Neural cell (in vitro differentiated cells): ENCODE measurements around the gene ELP4. TPM values are rescaled to one million over a fixed set of nuclear protein-coding genes. Genes with fewer than 3 reads are reported as not detected.

Experiments
- H2AFZ ChIP-seq: fragments of 200-600, 300-800 bp; sonication (generic), shearing (Covaris generic); 2 replicates; pipeline ENCODE4 v1.6.0; 2014; ENCODE audit warnings: low read depth, mild to moderate bottlenecking, antibody characterized with exemption, low read length, moderate library complexity
- H3F3A ChIP-seq: fragments of 200-600 bp; shearing (Covaris generic); 2 replicates; pipeline ENCODE4 v1.6.1; 2016; ENCODE audit warnings: mild to moderate bottlenecking, moderate library complexity, mixed read lengths, antibody characterized with exemption, low read length; ENCODE audit not compliant: insufficient read depth, poor library complexity, severe bottlenecking
- H3K27ac ChIP-seq: fragments of 200-600, 300-800 bp; sonication (generic), shearing (Covaris generic); 2 replicates; pipeline ENCODE4 v1.5.1; 2014; ENCODE audit warnings: mild to moderate bottlenecking, low read length, moderate library complexity
- H3K27me3 ChIP-seq: fragments of 300-800, 200-600 bp; sonication (generic), shearing (Covaris generic); 2 replicates; pipeline ENCODE4 v1.6.0; 2014; ENCODE audit warnings: mild to moderate bottlenecking, low read depth, low read length, moderate library complexity; ENCODE audit not compliant: insufficient read depth
- H3K36me3 ChIP-seq: fragments of 300-800, 200-600 bp; sonication (generic), shearing (Covaris generic); 2 replicates; pipeline ENCODE4 v1.5.1; 2014; ENCODE audit warnings: mild to moderate bottlenecking, antibody characterized with exemption, low read length, moderate library complexity; ENCODE audit not compliant: insufficient read depth
- H3K4me2 ChIP-seq: fragments of 300-800, 200-600 bp; sonication (generic), shearing (Covaris generic); 2 replicates; pipeline ENCODE4 v1.6.0; 2014; ENCODE audit warnings: mild to moderate bottlenecking, low read length
- H3K4me3 ChIP-seq: fragments of 300-800, 200-600 bp; sonication (generic), shearing (Covaris generic); 2 replicates; pipeline ENCODE4 v1.5.1; 2014; ENCODE audit warnings: mild to moderate bottlenecking, low read length, moderate library complexity
- H3K79me2 ChIP-seq: fragments of 200-600 bp; shearing (Covaris generic); replicated peaks from 2 replicates; pipeline ENCODE4 v1.6.0; 2014; ENCODE audit warnings: mild to moderate bottlenecking, low read length, moderate library complexity; ENCODE audit not compliant: insufficient read depth
- H3K9ac ChIP-seq: fragments of 300-800, 200-600 bp; sonication (generic), shearing (Covaris generic); 2 replicates; pipeline ENCODE4 v1.6.1; 2016; ENCODE audit warnings: mild to moderate bottlenecking, low read length, mixed read lengths
- H3K9me2 ChIP-seq: fragments of 200-600 bp; shearing (Covaris generic); 2 replicates; pipeline ENCODE4 v1.6.1; 2016; ENCODE audit warnings: mild to moderate bottlenecking, low read length, mixed read lengths; ENCODE audit not compliant: insufficient read depth
- H3K9me3 ChIP-seq: fragments of 200-600, 300-800 bp; sonication (generic), shearing (Covaris generic); 2 replicates; pipeline ENCODE4 v1.6.1; 2016; ENCODE audit warnings: mild to moderate bottlenecking, mixed run types, low read length, moderate library complexity, mixed read lengths
- H4K20me1 ChIP-seq: fragments of 200-600 bp; shearing (Covaris generic); 2 replicates; pipeline ENCODE4 v1.6.1; 2016; ENCODE audit warnings: mild to moderate bottlenecking, mixed run types; ENCODE audit not compliant: insufficient read depth
- EP300 ChIP-seq: fragments of 450-650 bp; conservative IDR thresholded peaks from 2 replicates; pipeline ENCODE4 v1.6.1; 2014; ENCODE audit warnings: antibody characterized with exemption, mild to moderate bottlenecking, moderate library complexity; ENCODE audit not compliant: poor library complexity, severe bottlenecking
- EZH2 ChIP-seq: fragments of 200-600, 300-800 bp; shearing (Covaris generic), sonication (generic); IDR thresholded peaks from 2 replicates; pipeline ENCODE4 v1.6.1; 2014; ENCODE audit warnings: antibody characterized with exemption, low read length, borderline replicate concordance, mild to moderate bottlenecking; ENCODE audit not compliant: insufficient read depth, poor library complexity, severe bottlenecking
- MXI1 ChIP-seq: fragments of 450-650 bp; conservative IDR thresholded peaks from 2 replicates; pipeline ENCODE4 v1.6.1; 2014; ENCODE audit warnings: antibody characterized with exemption, mild to moderate bottlenecking; ENCODE audit not compliant: poor library complexity, severe bottlenecking
- POLR2AphosphoS5 ChIP-seq: IDR thresholded peaks from 2 replicates; pipeline ENCODE4 v1.6.1; 2012
- RAD21 ChIP-seq: fragments of 450-650 bp; conservative IDR thresholded peaks from 2 replicates; pipeline ENCODE4 v1.6.1; 2014; ENCODE audit warnings: antibody characterized with exemption, mild to moderate bottlenecking, moderate library complexity
- SMC3 ChIP-seq: fragments of 450-650 bp; conservative IDR thresholded peaks from 2 replicates; pipeline ENCODE4 v1.6.1; 2014; ENCODE audit warnings: antibody characterized with exemption, mild to moderate bottlenecking, moderate library complexity; ENCODE audit not compliant: poor library complexity
- TAF1 ChIP-seq: IDR thresholded peaks from 2 replicates; pipeline ENCODE4 v1.6.1; 2012; ENCODE audit warnings: low read depth
- polyA plus RNA-seq: library from polyadenylated mRNA; depleted of rRNA; stranded (reverse); fragments of >200 nt; gene quantifications from 2 replicates; pipeline ENCODE4 v1.2.3, GENCODE V29; 2014
- TF ChIP-seq, protein P1 (sequence below): IDR thresholded peaks from 2 replicates; pipeline ENCODE4 v1.6.1; 2012; ENCODE audit warnings: borderline replicate concordance
- TF ChIP-seq, protein P2 (sequence below): fragments of 450-650 bp; IDR thresholded peaks from 2 replicates; pipeline ENCODE4 v1.5.1; 2014; ENCODE audit warnings: antibody characterized with exemption, mild to moderate bottlenecking, moderate library complexity; ENCODE audit not compliant: poor library complexity, severe bottlenecking

ELP4 gene
- polyA plus RNA-seq, 1 donor from 2014 or later = 30.4 TPM

DNA sequence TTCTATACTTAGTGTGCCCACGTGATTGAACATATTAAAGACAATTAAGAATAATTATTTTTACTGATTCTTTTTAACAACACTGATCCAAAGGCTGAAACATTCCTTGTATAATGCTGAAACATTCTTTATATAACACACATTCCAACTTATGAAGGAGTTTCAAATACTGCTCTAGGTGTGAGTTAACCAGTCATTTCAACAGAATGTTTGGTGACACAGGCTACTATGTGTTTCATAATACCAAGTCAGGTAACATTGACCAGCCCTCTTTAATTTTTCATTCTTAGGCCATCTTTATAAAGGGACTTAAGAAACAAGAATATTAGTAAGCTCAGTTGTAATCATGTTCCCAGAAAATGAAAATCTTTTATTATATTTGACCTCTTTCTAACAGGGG, 136.6 kb downstream of the ELP4 start:
- H3K36me3 ChIP-seq = no peaks in the 10 kb centered on the region
- no peak overlapping the region for H3K27ac ChIP-seq
- no peaks in the 10 kb centered on the region for H4K20me1 ChIP-seq
- H3K27me3 ChIP-seq = no peaks in the 10 kb centered on the region
- no peak overlapping the region for H2AFZ ChIP-seq
- H3K9ac ChIP-seq = no peak overlapping the region
- H3K9me3 ChIP-seq = no peaks in the 10 kb centered on the region
- H3K4me2 ChIP-seq = no peak overlapping the region
- no peaks in the 10 kb centered on the region for H3K9me2 ChIP-seq
- H3K4me3 ChIP-seq = no peak overlapping the region
- H3K79me2 ChIP-seq = no peaks in the 10 kb centered on the region
- TF ChIP-seq SMC3 (no peak), MXI1 (no peak), POLR2AphosphoS5 (no peak), EP300 (no peak), TAF1 (no peak)
- TF ChIP-seq, protein P1, sequence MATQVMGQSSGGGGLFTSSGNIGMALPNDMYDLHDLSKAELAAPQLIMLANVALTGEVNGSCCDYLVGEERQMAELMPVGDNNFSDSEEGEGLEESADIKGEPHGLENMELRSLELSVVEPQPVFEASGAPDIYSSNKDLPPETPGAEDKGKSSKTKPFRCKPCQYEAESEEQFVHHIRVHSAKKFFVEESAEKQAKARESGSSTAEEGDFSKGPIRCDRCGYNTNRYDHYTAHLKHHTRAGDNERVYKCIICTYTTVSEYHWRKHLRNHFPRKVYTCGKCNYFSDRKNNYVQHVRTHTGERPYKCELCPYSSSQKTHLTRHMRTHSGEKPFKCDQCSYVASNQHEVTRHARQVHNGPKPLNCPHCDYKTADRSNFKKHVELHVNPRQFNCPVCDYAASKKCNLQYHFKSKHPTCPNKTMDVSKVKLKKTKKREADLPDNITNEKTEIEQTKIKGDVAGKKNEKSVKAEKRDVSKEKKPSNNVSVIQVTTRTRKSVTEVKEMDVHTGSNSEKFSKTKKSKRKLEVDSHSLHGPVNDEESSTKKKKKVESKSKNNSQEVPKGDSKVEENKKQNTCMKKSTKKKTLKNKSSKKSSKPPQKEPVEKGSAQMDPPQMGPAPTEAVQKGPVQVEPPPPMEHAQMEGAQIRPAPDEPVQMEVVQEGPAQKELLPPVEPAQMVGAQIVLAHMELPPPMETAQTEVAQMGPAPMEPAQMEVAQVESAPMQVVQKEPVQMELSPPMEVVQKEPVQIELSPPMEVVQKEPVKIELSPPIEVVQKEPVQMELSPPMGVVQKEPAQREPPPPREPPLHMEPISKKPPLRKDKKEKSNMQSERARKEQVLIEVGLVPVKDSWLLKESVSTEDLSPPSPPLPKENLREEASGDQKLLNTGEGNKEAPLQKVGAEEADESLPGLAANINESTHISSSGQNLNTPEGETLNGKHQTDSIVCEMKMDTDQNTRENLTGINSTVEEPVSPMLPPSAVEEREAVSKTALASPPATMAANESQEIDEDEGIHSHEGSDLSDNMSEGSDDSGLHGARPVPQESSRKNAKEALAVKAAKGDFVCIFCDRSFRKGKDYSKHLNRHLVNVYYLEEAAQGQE = no peak
- no peaks in the 10 kb centered on the region for H3F3A ChIP-seq

DNA sequence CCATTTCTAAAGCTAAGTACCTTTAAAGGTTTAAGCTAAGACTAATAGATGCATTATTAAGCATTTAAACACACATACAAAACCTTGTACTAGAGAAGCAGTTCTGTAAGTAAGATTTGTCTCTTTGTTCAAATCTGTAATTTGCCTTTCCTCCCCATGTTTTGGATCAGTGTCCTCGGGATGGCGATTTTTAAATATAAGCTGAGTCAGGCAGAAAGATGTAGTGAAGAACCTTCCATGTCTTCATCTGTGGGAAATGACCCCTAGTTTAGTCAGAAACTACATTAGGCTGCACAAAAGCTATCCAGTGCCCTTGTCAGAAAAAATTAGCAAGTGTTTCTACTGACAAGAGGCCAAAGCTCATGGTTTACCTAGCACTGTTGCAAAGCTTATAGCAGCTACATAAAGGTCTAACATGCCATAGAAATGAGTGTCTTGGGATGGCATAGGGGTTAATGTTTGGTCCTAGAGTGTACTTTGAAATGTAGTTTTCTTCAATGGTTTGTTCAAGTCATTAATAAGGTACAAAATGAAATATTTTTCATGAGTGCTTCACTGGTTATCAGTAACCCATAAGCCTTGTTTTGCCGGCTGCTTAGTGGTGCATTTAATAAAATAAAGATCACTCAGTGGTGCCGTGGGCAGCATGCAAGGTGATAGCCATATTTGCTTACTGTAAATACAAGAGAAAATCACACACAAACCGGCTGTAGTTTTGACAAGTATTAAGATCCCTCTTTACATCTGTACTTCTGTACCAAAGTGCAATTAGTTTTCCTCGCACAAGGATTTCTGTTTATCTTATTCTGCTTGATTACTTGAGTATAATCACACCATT, 139.8 kb downstream of the ELP4 start:
- no peaks in the 10 kb centered on the region for H3F3A ChIP-seq
- no peaks in the 10 kb centered on the region for H3K27me3 ChIP-seq
- H3K9ac ChIP-seq = no peak overlapping the region
- no peak overlapping the region for H3K4me3 ChIP-seq
- H4K20me1 ChIP-seq = no peaks in the 10 kb centered on the region
- no peaks in the 10 kb centered on the region for H3K79me2 ChIP-seq
- no peaks in the 10 kb centered on the region for H3K36me3 ChIP-seq
- no peaks in the 10 kb centered on the region for H3K9me2 ChIP-seq
- H3K9me3 ChIP-seq = no peaks in the 10 kb centered on the region
- H3K27ac ChIP-seq = no peak overlapping the region
- no peak overlapping the region for H3K4me2 ChIP-seq
- H2AFZ ChIP-seq = no peak overlapping the region
- TF ChIP-seq RAD21 (no peak), SMC3 (no peak), MXI1 (no peak), EZH2 (no peak), POLR2AphosphoS5 (no peak), TAF1 (no peak)
- TF ChIP-seq, protein P2, sequence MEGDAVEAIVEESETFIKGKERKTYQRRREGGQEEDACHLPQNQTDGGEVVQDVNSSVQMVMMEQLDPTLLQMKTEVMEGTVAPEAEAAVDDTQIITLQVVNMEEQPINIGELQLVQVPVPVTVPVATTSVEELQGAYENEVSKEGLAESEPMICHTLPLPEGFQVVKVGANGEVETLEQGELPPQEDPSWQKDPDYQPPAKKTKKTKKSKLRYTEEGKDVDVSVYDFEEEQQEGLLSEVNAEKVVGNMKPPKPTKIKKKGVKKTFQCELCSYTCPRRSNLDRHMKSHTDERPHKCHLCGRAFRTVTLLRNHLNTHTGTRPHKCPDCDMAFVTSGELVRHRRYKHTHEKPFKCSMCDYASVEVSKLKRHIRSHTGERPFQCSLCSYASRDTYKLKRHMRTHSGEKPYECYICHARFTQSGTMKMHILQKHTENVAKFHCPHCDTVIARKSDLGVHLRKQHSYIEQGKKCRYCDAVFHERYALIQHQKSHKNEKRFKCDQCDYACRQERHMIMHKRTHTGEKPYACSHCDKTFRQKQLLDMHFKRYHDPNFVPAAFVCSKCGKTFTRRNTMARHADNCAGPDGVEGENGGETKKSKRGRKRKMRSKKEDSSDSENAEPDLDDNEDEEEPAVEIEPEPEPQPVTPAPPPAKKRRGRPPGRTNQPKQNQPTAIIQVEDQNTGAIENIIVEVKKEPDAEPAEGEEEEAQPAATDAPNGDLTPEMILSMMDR = no peak
